SIG-M5 treated with dmso at 0.1 percent for 504 hours (cell line): ENCODE measurements around the gene PRKACA.
"Not testable (repeated sequence)": the region's sequence is repeated elsewhere in the genome, so short reads cannot be mapped to it uniquely, and the experiment has no call there.

ENCODE experiments used
- DNase-seq: peaks from one replicate; lab custom pipeline; 2025; ENCODE audit not compliant: unreplicated experiment; lab: John Stamatoyannopoulos, UW

PRKACA gene

DNA sequence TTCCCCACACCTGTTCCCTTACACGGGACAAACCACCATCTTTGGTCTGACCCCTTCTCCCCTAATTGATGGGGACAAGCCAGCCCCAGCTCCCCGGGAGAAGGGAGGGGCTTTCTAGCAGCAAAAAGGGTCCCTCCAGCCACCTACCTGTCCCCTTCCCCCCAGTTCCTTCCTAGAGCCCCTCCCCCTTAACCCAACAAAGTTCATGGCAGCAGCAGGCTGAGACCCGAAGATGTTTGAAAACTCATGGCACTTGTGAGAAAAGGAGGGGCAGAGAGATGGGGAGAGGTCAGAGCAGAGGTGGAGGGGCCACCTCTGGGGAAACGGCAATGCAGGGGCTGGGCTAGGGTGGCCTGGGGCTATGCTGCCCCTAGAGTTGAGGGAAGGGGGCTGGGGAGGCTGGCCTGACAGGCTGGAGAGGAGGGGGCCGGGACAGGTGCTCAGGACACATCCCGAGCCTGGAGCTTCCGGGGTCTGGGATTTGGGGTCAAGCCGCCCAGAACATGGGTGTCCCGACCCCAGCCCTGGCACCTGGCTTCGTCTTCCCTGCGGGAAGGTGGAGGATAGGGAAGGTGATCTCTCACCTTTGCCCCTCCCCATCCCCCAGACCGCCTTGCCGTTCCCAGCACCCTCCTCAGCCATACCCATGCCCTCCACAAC, 31.3 kb upstream of the PRKACA start:
- DNase-seq, result no peak

GRCh38 chr19:14147797-14148605, 30.4 kb upstream of the PRKACA start:
- no peak for DNase-seq

DNA sequence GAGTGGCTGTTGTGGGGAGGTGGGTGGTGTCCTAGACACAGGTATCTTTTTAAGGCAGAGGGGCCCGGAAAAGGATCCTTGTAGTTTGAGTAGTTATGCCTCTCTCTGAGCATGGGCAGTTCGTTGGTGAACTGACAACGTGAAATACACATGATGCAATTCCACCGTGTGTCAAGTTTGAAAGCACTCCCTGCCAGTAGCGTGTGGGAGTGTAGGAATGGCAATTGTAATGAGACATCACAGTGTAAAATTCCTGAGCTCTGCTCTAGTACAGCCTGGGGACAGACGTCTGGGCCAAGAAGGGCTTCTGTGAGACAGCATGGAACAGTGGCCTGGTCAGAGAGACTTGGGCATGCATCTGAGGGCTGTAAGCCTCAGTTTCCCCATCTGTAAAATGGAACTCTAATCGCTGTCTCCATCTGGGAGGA, 29.2 kb upstream of the PRKACA start:
- no peak for DNase-seq

- DNase-seq, result not testable (repeated sequence)
Observed at GRCh38 chr19:14146169-14146568, 28.6 kb upstream of the PRKACA start.

- no peak for DNase-seq
Observed at GRCh38 chr19:14145381-14145780, 27.8 kb upstream of the PRKACA start.

- DNase-seq, result no peak
Observed at GRCh38 chr19:14142262-14143190, 25.0 kb upstream of the PRKACA start.

DNA sequence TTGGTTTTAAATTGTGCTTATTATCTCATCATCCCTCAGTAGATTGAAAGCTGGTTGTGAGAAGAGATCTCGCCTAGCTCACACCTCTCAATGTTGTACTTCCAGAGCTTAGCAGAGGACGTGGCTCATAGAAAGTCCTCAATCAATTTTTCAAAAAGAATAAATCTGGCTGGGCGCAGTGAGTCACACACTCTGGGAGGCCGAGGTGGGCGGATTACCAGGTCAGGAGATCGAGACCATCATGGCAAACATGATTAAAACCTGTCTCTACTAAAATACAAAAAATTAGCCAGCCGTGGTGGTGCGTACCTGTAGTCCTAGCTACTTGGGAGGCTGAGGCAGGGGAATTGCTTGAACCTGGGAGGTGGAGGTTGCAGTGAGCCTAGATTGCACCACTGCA, 23.5 kb upstream of the PRKACA start:
- no peak for DNase-seq

GRCh38 chr19:14139944-14140343, 22.4 kb upstream of the PRKACA start:
- no peak for DNase-seq

DNA sequence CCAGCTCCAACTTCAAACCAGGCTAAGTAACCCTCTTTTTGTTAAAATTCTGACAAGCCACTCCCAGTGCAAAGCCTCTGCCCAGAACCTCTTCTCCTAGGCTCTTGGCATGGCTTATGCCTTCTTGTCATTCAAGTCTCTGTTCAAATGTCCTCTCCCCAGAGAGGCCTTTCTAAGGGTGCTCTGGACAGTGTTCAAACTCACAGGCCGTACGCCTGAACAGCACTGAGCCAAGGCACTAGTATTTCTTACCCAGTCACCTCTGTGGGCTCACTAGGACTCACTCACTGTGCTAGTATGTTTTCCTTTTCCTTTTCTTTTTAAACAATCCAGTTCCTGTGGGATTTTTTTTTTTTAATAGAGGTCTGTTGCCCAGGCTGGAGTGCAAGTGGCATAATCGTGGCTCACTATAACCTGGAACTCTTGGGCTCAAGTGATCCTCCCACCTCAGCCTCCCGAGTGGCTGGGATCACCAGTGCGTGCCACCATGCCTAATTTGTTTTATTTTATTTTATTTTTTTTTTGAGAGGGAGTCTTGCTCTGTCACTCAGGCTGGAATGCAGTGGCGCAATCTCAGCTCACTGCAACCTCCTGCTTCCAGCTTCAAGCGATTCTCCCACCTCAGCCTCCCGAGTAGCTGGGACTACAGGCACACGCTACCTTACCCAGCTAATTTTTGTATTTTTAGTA, 21.2 kb upstream of the PRKACA start:
- DNase-seq, result no peak

DNA sequence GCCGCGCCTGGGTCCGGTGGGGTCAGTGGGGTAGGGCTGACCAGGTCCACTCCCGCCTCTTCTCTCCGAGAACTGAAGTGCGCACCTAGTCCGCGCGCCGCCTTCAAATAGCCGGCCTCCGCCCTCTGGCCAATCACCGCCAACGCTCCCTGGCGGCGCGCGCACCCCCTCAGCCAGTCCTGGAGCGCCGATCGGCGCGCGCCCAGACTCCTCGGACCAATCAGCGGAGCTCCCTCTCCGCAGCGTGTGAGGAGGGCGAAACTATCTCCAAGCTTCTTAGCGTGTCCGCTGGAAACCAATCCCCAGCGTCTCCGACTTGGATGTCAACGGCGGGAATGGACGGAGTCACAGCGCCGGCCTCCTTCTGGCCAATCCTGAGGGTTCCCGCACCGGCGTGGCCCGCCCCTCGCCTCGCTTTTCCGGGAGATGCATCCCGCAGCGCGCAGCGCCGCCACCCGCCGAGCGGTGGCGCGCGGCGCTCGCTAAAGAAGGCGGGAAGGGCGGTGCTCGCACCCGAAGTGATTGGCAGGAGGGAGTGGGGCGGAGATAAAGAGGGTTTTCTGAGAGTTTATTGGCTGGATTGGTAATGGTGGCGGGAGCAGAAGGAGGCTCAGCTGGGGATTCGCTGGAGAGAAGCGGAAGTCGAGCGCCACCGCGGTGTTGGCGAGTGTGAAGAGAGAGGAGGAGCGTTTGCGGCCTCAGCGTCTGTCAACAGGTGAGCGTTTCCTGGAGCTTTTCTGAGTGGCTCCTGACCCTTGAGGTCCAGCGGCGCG, 19.1 kb upstream of the PRKACA start, which contains the start of gene ASF1B:
Gene ASF1B (minus strand): TSS at position 81 of the 773 bp plus-strand sequence. CDS start 133 bp downstream, outside the sequence.
- peak; percentile 100 for DNase-seq

- DNase-seq, result no peak
Observed at GRCh38 chr19:14135985-14136508, 18.5 kb upstream of the PRKACA start.

DNA sequence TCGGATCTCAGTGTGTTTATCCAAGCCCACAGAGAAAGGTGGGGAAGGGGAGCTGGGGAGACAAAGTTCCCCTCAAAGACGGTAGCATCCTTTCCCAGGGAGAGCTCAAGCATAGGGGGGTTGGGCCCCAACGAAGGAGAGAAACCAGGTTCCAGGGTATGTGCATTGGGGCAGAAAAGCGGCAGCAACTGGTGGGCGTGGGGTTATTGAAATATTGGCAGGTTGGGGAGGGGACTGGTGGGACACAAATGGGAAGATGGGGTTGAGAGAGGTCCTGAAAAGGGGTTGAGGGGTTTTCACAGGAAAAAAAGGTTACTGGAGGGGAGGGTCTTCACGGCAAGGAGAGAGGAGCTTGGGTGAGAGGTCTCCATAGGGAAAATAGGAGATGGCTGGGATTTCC, 17.8 kb upstream of the PRKACA start:
- no peak for DNase-seq

DNA sequence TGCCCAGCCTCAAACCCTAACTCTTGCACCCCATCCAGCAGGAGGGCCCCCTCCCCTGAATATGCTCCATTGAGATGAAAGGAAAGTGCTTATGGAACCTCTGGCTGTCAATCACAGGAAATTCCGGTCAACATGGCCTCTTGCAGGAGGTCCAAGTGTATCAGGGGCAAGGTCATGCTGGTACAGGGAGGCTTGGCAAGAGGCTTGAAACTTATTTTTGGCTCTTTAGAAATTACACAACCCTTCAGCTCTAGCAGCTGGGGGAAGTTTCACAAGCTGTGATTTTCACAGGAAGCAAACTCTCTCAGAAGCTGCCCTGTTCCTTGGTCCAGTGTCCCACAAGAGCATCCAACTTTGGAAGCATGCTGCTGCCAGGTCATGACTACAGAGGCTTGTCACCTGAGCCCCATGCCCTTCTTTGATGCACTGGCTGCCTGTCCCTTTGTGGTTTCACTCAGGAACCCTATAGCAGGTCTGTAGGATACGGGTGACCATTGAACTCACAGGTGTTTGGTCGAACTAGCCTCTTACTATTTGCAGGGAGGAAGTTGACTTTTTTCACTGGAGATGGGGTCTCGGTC, 10.5 kb upstream of the PRKACA start:
- DNase-seq, result peak; percentile 52

- no peak for DNase-seq
Observed at GRCh38 chr19:14127176-14127575, 9.6 kb upstream of the PRKACA start.

GRCh38 chr19:14122924-14123323, 5.4 kb upstream of the PRKACA start:
- DNase-seq, result no peak

GRCh38 chr19:14120497-14120780, 2.9 kb upstream of the PRKACA start:
- DNase-seq, result no peak

- no peak for DNase-seq
Observed at GRCh38 chr19:14119644-14120496, 2.3 kb upstream of the PRKACA start.

- no peak for DNase-seq
Observed at GRCh38 chr19:14119146-14119545, 1.6 kb upstream of the PRKACA start.
